Measurements from ENCODE around the gene ODAD3. TPM values are rescaled to one million over a fixed set of nuclear protein-coding genes. Genes with fewer than 3 reads are reported as not detected.

ODAD3 gene
- total and polyA plus RNA-seq, 2 donors (not counting 1 experiment from before 2014, with no cell fraction given), result 0.18 to 0.62 TPM

DNA sequence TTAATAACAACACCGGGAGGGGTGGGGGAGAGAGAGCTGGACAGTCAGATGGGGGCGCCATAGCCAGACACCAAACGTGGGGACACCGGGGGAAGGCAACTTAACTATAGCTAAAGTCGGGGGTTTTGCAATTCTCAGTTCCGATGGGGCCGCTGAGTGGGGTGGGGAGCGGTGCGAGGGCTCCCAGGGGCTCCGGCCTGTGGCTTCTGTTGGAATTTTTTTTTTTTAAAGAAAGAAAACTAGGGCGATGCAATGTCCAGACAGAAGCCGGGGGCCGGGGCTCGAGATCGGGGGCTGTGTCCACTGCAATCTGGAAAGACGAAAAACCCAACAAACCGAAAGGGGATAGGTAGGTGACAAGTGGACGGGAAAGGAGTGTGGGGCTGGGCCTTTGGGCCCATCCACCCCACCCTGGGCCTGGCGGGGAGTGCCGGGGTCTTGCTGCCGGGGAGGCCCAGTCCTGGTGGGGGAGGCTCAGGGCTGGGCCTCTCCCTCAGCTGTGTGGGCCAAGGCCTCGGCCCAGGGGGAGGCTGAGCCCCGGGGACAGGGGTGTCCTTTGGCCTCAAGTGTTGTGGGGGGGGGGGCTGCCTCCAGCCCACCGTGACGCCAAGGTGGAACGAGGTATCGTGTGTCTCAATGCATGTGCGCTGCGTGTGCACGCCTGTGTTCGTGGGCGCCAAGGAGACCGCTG, 17.8 kb upstream of the ODAD3 start:
- no peaks in the 10 kb centered on the region for H3K9me3 Mint-ChIP-seq (ENCODE audit: insufficient read depth)
- DNase-seq (no peak), ATAC-seq (ENCODE audit: low read depth) (no peak)
- H3K27me3 ChIP-seq (replicated peaks in 1 of 4; ENCODE audit: control extremely low read depth in 1 of 4, control insufficient read depth in 3 of 4, insufficient read depth in 4 of 4, low read length in 3 of 4), result peaks cover 0 to under 1% (median 0%) of the 10 kb centered on the region in 4 experiments
- no peak overlapping the region for H3K27ac Mint-ChIP-seq
- CTCF ChIA-PET, result interaction anchor here (0.6 to 1.4 kb wide), 7 partner anchors 10 to 141 kb away, joined by 3 to 6 read pairs (median 4); partner anchors contain the start of gene SWSAP1
- peak overlapping the region; percentile 49 for H3K4me3 Mint-ChIP-seq
- peaks cover 0 to 25% of the 10 kb centered on the region in 2 experiments for H3K36me3 ChIP-seq (replicated peaks in 1 of 2; ENCODE audit: control extremely low read depth in 1 of 2, control insufficient read depth in 1 of 2, extremely low read depth in 1 of 2, insufficient read depth in 2 of 2, low read length in 1 of 2)
- H3K4me1 ChIP-seq (ENCODE audit: control insufficient read depth in 2 of 2, insufficient read depth in 2 of 2, low read length in 2 of 2), result peaks cover 0 to 5% of the 10 kb centered on the region in 2 donors
- POLR2A ChIA-PET, result no interaction called here
- H3K9me3 ChIP-seq (ENCODE audit: control extremely low read depth in 1 of 3, control insufficient read depth in 2 of 3, insufficient read depth in 1 of 3, low read length in 2 of 3), result no peaks in the 10 kb centered on the region
- H3K4me1 Mint-ChIP-seq, result peaks cover 8% of the 10 kb centered on the region
- H2AFZ ChIP-seq (ENCODE audit: insufficient read depth, low read depth, low read length, poor library complexity, severe bottlenecking), result no peak overlapping the region
- no peak overlapping the region for H3K4me2 ChIP-seq (replicated peaks; ENCODE audit: low read depth, low read length, poor library complexity, severe bottlenecking)
- no peaks in the 10 kb centered on the region for H4K20me1 ChIP-seq (ENCODE audit: control insufficient read depth, insufficient read depth, low read length, poor library complexity, severe bottlenecking)
- H3K79me2 ChIP-seq (ENCODE audit: control insufficient read depth, insufficient read depth, low read length), result no peaks in the 10 kb centered on the region
- no peak overlapping the region for H3K27ac ChIP-seq (ENCODE audit: low read length in 2 of 2)
- TF ChIP-seq EZH2 (IDR thresholded peaks at IDR 0.05; ENCODE audit: borderline replicate concordance, insufficient read depth, low read depth, low read length, poor library complexity, severe bottlenecking), result no peak
- TF ChIP-seq, protein P1, sequence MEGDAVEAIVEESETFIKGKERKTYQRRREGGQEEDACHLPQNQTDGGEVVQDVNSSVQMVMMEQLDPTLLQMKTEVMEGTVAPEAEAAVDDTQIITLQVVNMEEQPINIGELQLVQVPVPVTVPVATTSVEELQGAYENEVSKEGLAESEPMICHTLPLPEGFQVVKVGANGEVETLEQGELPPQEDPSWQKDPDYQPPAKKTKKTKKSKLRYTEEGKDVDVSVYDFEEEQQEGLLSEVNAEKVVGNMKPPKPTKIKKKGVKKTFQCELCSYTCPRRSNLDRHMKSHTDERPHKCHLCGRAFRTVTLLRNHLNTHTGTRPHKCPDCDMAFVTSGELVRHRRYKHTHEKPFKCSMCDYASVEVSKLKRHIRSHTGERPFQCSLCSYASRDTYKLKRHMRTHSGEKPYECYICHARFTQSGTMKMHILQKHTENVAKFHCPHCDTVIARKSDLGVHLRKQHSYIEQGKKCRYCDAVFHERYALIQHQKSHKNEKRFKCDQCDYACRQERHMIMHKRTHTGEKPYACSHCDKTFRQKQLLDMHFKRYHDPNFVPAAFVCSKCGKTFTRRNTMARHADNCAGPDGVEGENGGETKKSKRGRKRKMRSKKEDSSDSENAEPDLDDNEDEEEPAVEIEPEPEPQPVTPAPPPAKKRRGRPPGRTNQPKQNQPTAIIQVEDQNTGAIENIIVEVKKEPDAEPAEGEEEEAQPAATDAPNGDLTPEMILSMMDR (IDR thresholded peaks at IDR 0.05), result no peak
- no peaks in the 10 kb centered on the region for H3K27me3 Mint-ChIP-seq
- H3K4me3 ChIP-seq (ENCODE audit: control extremely low read depth in 1 of 5, extremely low read depth in 1 of 5, insufficient read depth in 1 of 5, low read depth in 2 of 5, low read length in 4 of 5), result no peak overlapping the region
- intact Hi-C loops (cut with micrococcal nuclease), result no loop called here
- WGBS (ENCODE audit: insufficient coverage), result 88% methylated on average over 32 of the region's 33 CpGs
- H3K9ac ChIP-seq (ENCODE audit: low read length), result no peak overlapping the region

DNA sequence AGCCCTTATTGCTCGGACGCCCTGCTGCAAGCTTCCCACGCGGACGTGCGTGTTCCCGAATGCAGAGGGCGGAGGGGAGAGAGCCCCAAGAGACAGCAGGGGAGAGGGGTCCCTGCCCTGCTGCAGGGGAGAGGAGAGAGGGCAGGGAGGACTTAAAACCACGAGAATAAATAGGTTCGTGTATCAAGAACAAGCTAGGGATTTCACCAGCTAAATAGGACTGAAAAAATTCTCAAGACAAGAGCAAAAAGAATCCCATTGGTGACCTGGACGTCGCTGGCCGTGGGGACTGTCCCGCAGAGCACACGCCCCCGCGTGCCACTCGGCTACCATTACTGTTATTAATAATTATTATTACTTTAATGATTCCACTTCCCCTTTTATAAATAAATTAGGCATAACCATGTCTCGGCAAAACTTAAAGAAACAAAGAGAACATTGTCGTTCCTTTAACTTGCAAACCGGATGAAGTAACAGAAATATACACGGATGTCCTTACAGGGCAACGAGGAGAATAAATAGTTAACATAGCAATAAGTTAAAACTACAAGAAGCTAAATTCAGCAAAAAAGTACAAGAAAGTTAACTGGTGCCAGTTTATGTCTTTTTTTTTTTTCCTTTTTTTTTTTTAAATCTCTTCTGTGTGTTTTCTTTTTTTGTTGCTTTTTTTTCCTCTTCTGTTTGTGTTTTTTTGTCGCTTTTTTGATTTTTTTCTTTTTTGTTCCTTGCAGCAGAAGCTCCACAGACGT, 17.1 kb upstream of the ODAD3 start:
- no peaks in the 10 kb centered on the region for H3K27me3 ChIP-seq (replicated peaks in 1 of 4; ENCODE audit: control extremely low read depth in 1 of 4, control insufficient read depth in 3 of 4, insufficient read depth in 4 of 4, low read length in 3 of 4)
- Mint-ChIP-seq H3K4me1 (peaks cover 8% of the 10 kb centered on the region), H3K4me3 (peak overlapping the region; percentile 49), H3K9me3 (ENCODE audit: insufficient read depth) (no peaks in the 10 kb centered on the region), H3K27ac (no peak overlapping the region), H3K27me3 (no peaks in the 10 kb centered on the region)
- H3K9me3 ChIP-seq (ENCODE audit: control extremely low read depth in 1 of 3, control insufficient read depth in 2 of 3, insufficient read depth in 1 of 3, low read length in 2 of 3), result no peaks in the 10 kb centered on the region
- H4K20me1 ChIP-seq (ENCODE audit: control insufficient read depth, insufficient read depth, low read length, poor library complexity, severe bottlenecking), result peaks cover 7% of the 10 kb centered on the region
- peaks cover 0 to 5% of the 10 kb centered on the region in 2 donors for H3K4me1 ChIP-seq (ENCODE audit: control insufficient read depth in 2 of 2, insufficient read depth in 2 of 2, low read length in 2 of 2)
- ChIA-PET POLR2A (no interaction called here), CTCF (interaction anchor here (0.6 to 1.4 kb wide), 7 partner anchors 9 to 142 kb away, joined by 3 to 6 read pairs (median 4); partner anchors contain the start of gene SWSAP1)
- DNase-seq, result no peak
- no peak overlapping the region for H2AFZ ChIP-seq (ENCODE audit: insufficient read depth, low read depth, low read length, poor library complexity, severe bottlenecking)
- no peak overlapping the region for H3K4me3 ChIP-seq (ENCODE audit: control extremely low read depth in 1 of 5, extremely low read depth in 1 of 5, insufficient read depth in 1 of 5, low read depth in 2 of 5, low read length in 4 of 5)
- H3K36me3 ChIP-seq (replicated peaks in 1 of 2; ENCODE audit: control extremely low read depth in 1 of 2, control insufficient read depth in 1 of 2, extremely low read depth in 1 of 2, insufficient read depth in 2 of 2, low read length in 1 of 2), result peaks cover 0 to 32% of the 10 kb centered on the region in 2 experiments
- WGBS (ENCODE audit: insufficient coverage), result 61% methylated on average over 8 of the region's 25 CpGs
- H3K4me2 ChIP-seq (replicated peaks; ENCODE audit: low read depth, low read length, poor library complexity, severe bottlenecking), result no peak overlapping the region
- no peak overlapping the region for H3K9ac ChIP-seq (ENCODE audit: low read length)
- intact Hi-C loops (cut with micrococcal nuclease), result no loop called here
- TF ChIP-seq EZH2 (IDR thresholded peaks at IDR 0.05; ENCODE audit: borderline replicate concordance, insufficient read depth, low read depth, low read length, poor library complexity, severe bottlenecking), result no peak
- TF ChIP-seq, protein P1 (IDR thresholded peaks at IDR 0.05), result no peak
- H3K27ac ChIP-seq (ENCODE audit: low read length in 2 of 2), result no peak overlapping the region
- no peak for ATAC-seq (ENCODE audit: low read depth)
- no peaks in the 10 kb centered on the region for H3K79me2 ChIP-seq (ENCODE audit: control insufficient read depth, insufficient read depth, low read length)
